GM19463 (cell line): Measurements from ENCODE around the gene COLEC12.
"Not testable (repeated sequence)": the region's sequence is repeated elsewhere in the genome, so short reads cannot be mapped to it uniquely, and the experiment has no call there.

Source experiments
- ATAC-seq: cut with Tn5 transposase; IDR thresholded peaks from one replicate; pipeline ENCODE4 v1.9.1; 2021; ENCODE audit warnings: mild to moderate bottlenecking, moderate library complexity; ENCODE audit not compliant: unreplicated experiment

COLEC12 gene

GRCh38 chr18:415617-416612 is 84.6 kb downstream of the COLEC12 start:
- ATAC-seq: no peak

- ATAC-seq: no peak
These were observed 85.5 kb downstream of the COLEC12 start for GRCh38 chr18:415047-415446.

- no peak for ATAC-seq
These were observed 87.3 kb downstream of the COLEC12 start for GRCh38 chr18:413233-413632.

GRCh38 chr18:410047-410455 is 90.5 kb downstream of the COLEC12 start:
- ATAC-seq: no peak

- ATAC-seq: no peak
These were observed 92.1 kb downstream of the COLEC12 start for GRCh38 chr18:408367-408766.

GRCh38 chr18:407626-408224 is 92.8 kb downstream of the COLEC12 start:
- ATAC-seq: no peak

GRCh38 chr18:407191-407590 is 93.3 kb downstream of the COLEC12 start:
- ATAC-seq: no peak

- ATAC-seq: no peak
These were observed 93.8 kb downstream of the COLEC12 start for GRCh38 chr18:406677-407076.

- not testable (repeated sequence) for ATAC-seq
These were observed 95.5 kb downstream of the COLEC12 start for GRCh38 chr18:405006-405405.

- ATAC-seq: no peak
These were observed 96.4 kb downstream of the COLEC12 start for GRCh38 chr18:404061-404636.

GRCh38 chr18:402129-402528 is 98.4 kb downstream of the COLEC12 start:
- ATAC-seq: no peak

GRCh38 chr18:400456-400855 is 100.0 kb downstream of the COLEC12 start:
- ATAC-seq: no peak

- no peak for ATAC-seq
These were observed 100.8 kb downstream of the COLEC12 start for GRCh38 chr18:399631-400135.

- ATAC-seq: no peak
These were observed 101.4 kb downstream of the COLEC12 start for GRCh38 chr18:398935-399630.

- ATAC-seq: no peak
These were observed 103.9 kb downstream of the COLEC12 start for GRCh38 chr18:396556-396955.

- no peak for ATAC-seq
These were observed 104.3 kb downstream of the COLEC12 start for GRCh38 chr18:396251-396555.

GRCh38 chr18:395456-396250 is 104.8 kb downstream of the COLEC12 start:
- no peak for ATAC-seq

- ATAC-seq: no peak
These were observed 105.5 kb downstream of the COLEC12 start for GRCh38 chr18:394987-395362.

GRCh38 chr18:394262-394986 is 106.1 kb downstream of the COLEC12 start:
- ATAC-seq: no peak

- ATAC-seq: no peak
These were observed 106.9 kb downstream of the COLEC12 start for GRCh38 chr18:393574-393957.
